ENCODE results near the gene LAMA4. TPM values are rescaled to one million over a fixed set of nuclear protein-coding genes. Genes with fewer than 3 reads are reported as not detected.

LAMA4 gene
- total RNA-seq, 1 experiment from 2014 or later = 0.72 TPM

DNA sequence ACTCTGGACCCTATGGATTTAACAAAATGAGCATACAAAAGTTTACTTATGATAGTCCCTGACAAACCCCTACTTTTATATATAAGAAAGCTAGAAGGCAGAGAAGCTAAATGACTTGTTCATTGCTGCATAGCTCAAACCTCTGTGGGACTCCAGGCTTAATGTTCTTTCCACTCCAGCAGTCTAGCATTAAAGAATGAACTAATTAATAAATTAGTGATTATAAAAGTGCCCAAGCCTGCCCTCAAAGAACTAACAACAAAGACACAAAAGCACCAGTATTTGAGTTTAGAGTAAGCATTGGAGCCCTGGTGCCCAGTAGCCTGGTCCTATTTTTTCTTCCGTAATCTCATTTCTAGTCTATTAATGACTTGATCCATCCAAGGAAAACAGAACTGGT lies 59.9 kb downstream of the LAMA4 start:
- Mint-ChIP-seq H3K9me3 (ENCODE audit: unreplicated experiment) (no peaks in the 10 kb centered on the region), H3K36me3 (ENCODE audit: insufficient read depth, unreplicated experiment) (no peaks in the 10 kb centered on the region), H3K4me3 (ENCODE audit: unreplicated experiment) (no peak overlapping the region), H3K27ac (ENCODE audit: low read depth, unreplicated experiment) (no peak overlapping the region), H3K4me1 (ENCODE audit: insufficient read depth, unreplicated experiment) (peaks cover 1% of the 10 kb centered on the region), H3K27me3 (ENCODE audit: insufficient read depth, unreplicated experiment) (no peaks in the 10 kb centered on the region)
- no peak for TF ChIP-seq CTCF (IDR thresholded peaks at IDR 0.05; ENCODE audit: unreplicated experiment)
- DNase-seq (ENCODE audit: unreplicated experiment) = no peak
- POLR2A ChIA-PET = interaction anchor here (1.0 kb wide), 1 partner anchor 8 kb away, joined by 3 read pairs; no protein-coding TSS in a partner anchor
- CTCF ChIA-PET = interaction anchor here (0.9 to 1.9 kb wide), 5 partner anchors 14 to 117 kb away, joined by 3 to 10 read pairs (median 3); no protein-coding TSS in a partner anchor
- no TSS peak for BruUV-seq (replicated peaks)
- intact Hi-C loops (cut with micrococcal nuclease) = no loop called here

DNA sequence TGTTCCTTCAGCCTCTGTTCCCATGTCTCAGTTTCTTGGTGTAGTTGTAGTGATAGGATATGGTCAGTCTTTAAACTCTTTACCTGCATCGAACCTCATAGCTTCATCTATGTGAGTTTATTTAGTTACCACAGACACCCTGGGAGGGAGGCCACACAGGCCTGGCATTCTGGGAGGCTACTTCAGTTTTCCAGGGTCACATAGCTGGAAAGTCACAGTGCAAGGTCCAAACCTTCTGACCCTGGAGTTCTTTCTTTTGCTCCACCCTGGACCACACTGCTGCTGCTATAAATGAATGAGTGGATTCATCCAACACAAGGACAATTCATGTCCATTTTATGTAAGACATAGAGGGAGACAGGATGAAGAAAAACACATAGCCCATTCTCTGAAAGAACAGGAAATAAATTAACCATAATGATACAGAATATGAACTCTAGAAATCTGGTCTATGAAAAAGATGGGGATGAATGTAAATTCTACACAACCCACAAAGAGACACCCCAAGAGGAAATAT lies 60.8 kb downstream of the LAMA4 start:
- DNase-seq (ENCODE audit: unreplicated experiment) = no peak
- no peaks in the 10 kb centered on the region for H3K9me3 Mint-ChIP-seq (ENCODE audit: unreplicated experiment)
- peaks cover 9% of the 10 kb centered on the region for H3K4me1 Mint-ChIP-seq (ENCODE audit: insufficient read depth, unreplicated experiment)
- CTCF ChIA-PET = interaction anchor here (0.9 to 2.4 kb wide), 4 partner anchors 9 to 116 kb away, joined by 3 to 12 read pairs (median 3); no protein-coding TSS in a partner anchor
- intact Hi-C loops (cut with micrococcal nuclease) = no loop called here
- no peak for TF ChIP-seq CTCF (IDR thresholded peaks at IDR 0.05; ENCODE audit: unreplicated experiment)
- H3K27me3 Mint-ChIP-seq (ENCODE audit: insufficient read depth, unreplicated experiment) = no peaks in the 10 kb centered on the region
- H3K27ac Mint-ChIP-seq (ENCODE audit: low read depth, unreplicated experiment) = no peak overlapping the region
- no peak overlapping the region for H3K4me3 Mint-ChIP-seq (ENCODE audit: unreplicated experiment)
- BruUV-seq (replicated peaks) = no TSS peak
- H3K36me3 Mint-ChIP-seq (ENCODE audit: insufficient read depth, unreplicated experiment) = no peaks in the 10 kb centered on the region
- POLR2A ChIA-PET = no interaction called here

GRCh38 chr6:112193117-112193516 lies 61.2 kb downstream of the LAMA4 start:
- intact Hi-C loops (cut with micrococcal nuclease) = no loop called here
- no peak for DNase-seq (ENCODE audit: unreplicated experiment)
- CTCF ChIA-PET = interaction anchor here (0.9 to 2.4 kb wide), 4 partner anchors 9 to 178 kb away, joined by 3 to 12 read pairs (median 3); no protein-coding TSS in a partner anchor
- H3K36me3 Mint-ChIP-seq (ENCODE audit: insufficient read depth, unreplicated experiment) = no peaks in the 10 kb centered on the region
- no peaks in the 10 kb centered on the region for H3K27me3 Mint-ChIP-seq (ENCODE audit: insufficient read depth, unreplicated experiment)
- H3K4me1 Mint-ChIP-seq (ENCODE audit: insufficient read depth, unreplicated experiment) = peaks cover 9% of the 10 kb centered on the region
- H3K4me3 Mint-ChIP-seq (ENCODE audit: unreplicated experiment) = no peak overlapping the region
- POLR2A ChIA-PET = no interaction called here
- no peak for TF ChIP-seq CTCF (IDR thresholded peaks at IDR 0.05; ENCODE audit: unreplicated experiment)
- H3K27ac Mint-ChIP-seq (ENCODE audit: low read depth, unreplicated experiment) = no peak overlapping the region
- H3K9me3 Mint-ChIP-seq (ENCODE audit: unreplicated experiment) = no peaks in the 10 kb centered on the region
- BruUV-seq (replicated peaks) = no TSS peak

GRCh38 chr6:112191509-112192020 lies 62.8 kb downstream of the LAMA4 start:
- POLR2A ChIA-PET = interaction anchor here (1.2 kb wide), 1 partner anchor 27 kb away, joined by 3 read pairs; no protein-coding TSS in a partner anchor
- H3K27ac Mint-ChIP-seq (ENCODE audit: low read depth, unreplicated experiment) = no peak overlapping the region
- no peak overlapping the region for H3K4me3 Mint-ChIP-seq (ENCODE audit: unreplicated experiment)
- H3K9me3 Mint-ChIP-seq (ENCODE audit: unreplicated experiment) = no peaks in the 10 kb centered on the region
- H3K27me3 Mint-ChIP-seq (ENCODE audit: insufficient read depth, unreplicated experiment) = no peaks in the 10 kb centered on the region
- H3K4me1 Mint-ChIP-seq (ENCODE audit: insufficient read depth, unreplicated experiment) = peaks cover 9% of the 10 kb centered on the region
- H3K36me3 Mint-ChIP-seq (ENCODE audit: insufficient read depth, unreplicated experiment) = no peaks in the 10 kb centered on the region
- no peak for TF ChIP-seq CTCF (IDR thresholded peaks at IDR 0.05; ENCODE audit: unreplicated experiment)
- CTCF ChIA-PET = interaction anchor here (1.5 to 2.4 kb wide), 3 partner anchors 11 to 180 kb away, joined by 3 to 12 read pairs (median 3); no protein-coding TSS in a partner anchor
- DNase-seq (ENCODE audit: unreplicated experiment) = peak; percentile 41
- intact Hi-C loops (cut with micrococcal nuclease) = no loop called here
- no TSS peak for BruUV-seq (replicated peaks)
